Lower leg skin (tissue), 4 donors: ENCODE results near the gene REXO1. TPM values are rescaled to one million over a fixed set of nuclear protein-coding genes. Genes with fewer than 3 reads are reported as not detected.

Source experiments
- DNase-seq, 2 donors: peaks; one replicate each; pipeline ENCODE4 v3.0.0-alpha.2; 2019; ENCODE audit warnings: low spot score in 2 of 2
- H3K4me3 ChIP-seq: fragments of 200-600 bp; sonication (generic); 2 replicates; pipeline ENCODE4 v1.5.1; 2017; ENCODE audit warnings: mild to moderate bottlenecking, low read depth; ENCODE audit not compliant: poor library complexity, severe bottlenecking
- CTCF ChIP-seq, 3 donors: fragments of 450-650 bp; IDR thresholded peaks; one replicate each; pipeline ENCODE4 v1.5.1; 2016; ENCODE audit warnings: antibody characterized with exemption in 3 of 3, mild to moderate bottlenecking in 3 of 3, moderate library complexity in 2 of 3
- POLR2A ChIP-seq, 2 donors: fragments of 450-650 bp; IDR thresholded peaks; one replicate each; pipeline ENCODE4 v1.6.1; 2016 to 2017; ENCODE audit warnings: antibody characterized with exemption in 2 of 2, mild to moderate bottlenecking in 1 of 2, moderate library complexity in 1 of 2
- WGBS, 2 donors: methylation state at CpG; one replicate each; pipeline ENCODE4 v1.1.5; 2018; 5-methylcytosine and 5-hydroxymethylcytosine counted together
- intact Hi-C: fragments of 100-400 bp; cut with DNase I; formaldehyde crosslinking; loops from one replicate; pipeline ENCODE4 v1.15.0; 2023; ENCODE audit warnings: low total_unique reads
- total RNA-seq, 4 donors: library from RNA; depleted of rRNA; stranded (reverse); fragments of >200 nt; gene quantifications; one replicate each; pipeline ENCODE4 v1.1.0, GENCODE V29; 2016

Gene REXO1
- total RNA-seq, 4 donors from 2014 or later = 32.9 to 51.1 (median 41.2) TPM

DNA sequence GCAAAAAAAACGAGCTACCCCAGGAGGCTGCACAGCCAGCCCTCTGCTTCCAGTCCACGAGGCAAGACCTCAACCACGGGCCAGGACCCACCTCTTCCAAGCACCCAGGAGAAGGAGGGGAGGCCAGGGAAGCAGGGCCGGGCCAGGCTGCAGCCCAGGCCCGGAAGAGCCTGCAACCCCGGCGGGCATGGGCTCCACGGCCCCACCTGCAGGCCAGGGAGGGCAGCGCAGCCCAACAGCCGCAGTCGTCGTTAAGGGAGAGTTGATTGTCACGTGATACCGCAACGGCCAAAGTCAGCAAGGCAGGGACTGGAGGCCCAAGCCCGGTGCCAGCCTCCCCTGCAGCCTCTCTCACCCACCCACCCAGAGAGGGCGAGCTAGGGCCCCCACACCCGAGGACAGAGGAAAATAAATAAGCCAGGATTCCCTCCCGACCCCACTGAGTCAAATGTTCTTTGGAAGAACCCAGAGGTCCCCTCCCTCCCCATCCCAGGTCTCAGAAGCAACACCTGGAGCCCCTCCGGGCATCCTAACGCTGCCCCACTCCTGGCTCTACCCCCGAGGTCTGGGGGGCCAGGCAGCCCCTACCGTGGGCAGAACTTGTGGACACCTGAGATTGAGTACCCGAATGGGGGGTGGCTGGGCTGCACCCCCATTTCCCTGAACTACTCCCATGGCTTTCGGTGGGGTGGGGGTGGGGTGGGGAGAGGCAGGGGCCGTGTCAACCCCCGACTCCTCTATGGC, 5.2 kb upstream of the REXO1 start:
- 23 to 26% methylated on average over 17 to 26 of the region's 27 CpGs for WGBS, 2 donors
- intact Hi-C loops = no loop called here
- H3K4me3 ChIP-seq = no peak overlapping the region
- TF ChIP-seq POLR2A (IDR thresholded peaks at IDR 0.05) (no peak), CTCF (IDR thresholded peaks at IDR 0.05) (peak in 2 of 3 donors; percentile 63 to 80)
- peak; percentile 79 to 95 for DNase-seq

- H3K4me3 ChIP-seq = no peak overlapping the region
- no peak for DNase-seq
- TF ChIP-seq CTCF (IDR thresholded peaks at IDR 0.05) (no peak), POLR2A (IDR thresholded peaks at IDR 0.05) (no peak)
- intact Hi-C loops = no loop called here
- WGBS, 2 donors = 51 to 54% methylated on average over 8 to 9 of the region's 9 CpGs
These were observed 4.4 kb upstream of the REXO1 start for GRCh38 chr19:1852581-1853128.

DNA sequence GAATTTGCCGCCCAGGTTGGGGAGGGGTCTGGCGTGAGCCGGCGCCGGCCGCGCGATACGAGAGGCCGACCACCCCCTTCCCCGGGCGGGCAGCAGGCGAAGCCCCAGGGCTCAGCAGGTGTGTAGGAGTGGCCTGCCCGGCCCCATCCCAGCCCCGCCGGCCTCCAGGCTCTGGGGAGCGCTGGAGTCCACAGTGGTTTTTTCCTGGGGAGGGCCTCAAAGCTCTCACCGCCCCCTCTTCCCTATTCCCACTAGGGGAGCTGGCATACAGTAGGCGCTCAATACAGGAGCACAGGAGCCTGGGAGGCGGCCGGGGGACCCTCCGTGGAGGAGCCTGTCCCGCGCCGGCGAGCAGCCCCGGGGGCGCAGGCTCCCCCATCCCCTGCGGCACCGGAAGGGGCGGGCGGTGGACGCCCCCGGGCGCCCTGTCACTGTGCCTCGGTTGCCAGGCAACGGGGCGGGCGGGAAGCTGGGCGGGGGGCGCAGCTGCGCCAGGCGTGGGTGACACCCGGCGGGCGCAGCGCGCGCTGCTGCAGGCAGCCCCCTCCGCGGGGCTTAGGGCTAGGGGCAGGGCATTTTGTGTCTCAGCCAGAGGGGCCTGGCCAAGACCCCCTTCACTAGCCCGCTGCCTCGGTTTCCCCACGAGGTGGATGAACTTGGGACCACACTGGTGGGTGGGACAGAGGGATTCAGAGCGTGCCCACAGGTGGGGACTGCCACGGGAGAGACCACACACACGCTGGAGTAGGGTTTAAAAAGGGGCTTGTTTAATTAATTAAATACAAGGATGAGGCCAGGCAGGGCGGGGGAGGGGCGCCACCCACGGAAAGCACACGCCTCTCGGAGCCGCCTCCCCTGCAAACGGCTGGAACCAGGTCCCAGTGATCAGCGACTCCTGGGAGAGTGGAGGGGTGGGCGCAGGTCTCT, 3.6 kb upstream of the REXO1 start:
- H3K4me3 ChIP-seq = no peak overlapping the region
- no peak for TF ChIP-seq CTCF (IDR thresholded peaks at IDR 0.05)
- TF ChIP-seq POLR2A (IDR thresholded peaks at IDR 0.05) = no peak
- intact Hi-C loops = no loop called here
- DNase-seq = no peak
- 13 to 21% methylated on average over 51 to 55 of the region's 66 CpGs for WGBS, 2 donors

DNA sequence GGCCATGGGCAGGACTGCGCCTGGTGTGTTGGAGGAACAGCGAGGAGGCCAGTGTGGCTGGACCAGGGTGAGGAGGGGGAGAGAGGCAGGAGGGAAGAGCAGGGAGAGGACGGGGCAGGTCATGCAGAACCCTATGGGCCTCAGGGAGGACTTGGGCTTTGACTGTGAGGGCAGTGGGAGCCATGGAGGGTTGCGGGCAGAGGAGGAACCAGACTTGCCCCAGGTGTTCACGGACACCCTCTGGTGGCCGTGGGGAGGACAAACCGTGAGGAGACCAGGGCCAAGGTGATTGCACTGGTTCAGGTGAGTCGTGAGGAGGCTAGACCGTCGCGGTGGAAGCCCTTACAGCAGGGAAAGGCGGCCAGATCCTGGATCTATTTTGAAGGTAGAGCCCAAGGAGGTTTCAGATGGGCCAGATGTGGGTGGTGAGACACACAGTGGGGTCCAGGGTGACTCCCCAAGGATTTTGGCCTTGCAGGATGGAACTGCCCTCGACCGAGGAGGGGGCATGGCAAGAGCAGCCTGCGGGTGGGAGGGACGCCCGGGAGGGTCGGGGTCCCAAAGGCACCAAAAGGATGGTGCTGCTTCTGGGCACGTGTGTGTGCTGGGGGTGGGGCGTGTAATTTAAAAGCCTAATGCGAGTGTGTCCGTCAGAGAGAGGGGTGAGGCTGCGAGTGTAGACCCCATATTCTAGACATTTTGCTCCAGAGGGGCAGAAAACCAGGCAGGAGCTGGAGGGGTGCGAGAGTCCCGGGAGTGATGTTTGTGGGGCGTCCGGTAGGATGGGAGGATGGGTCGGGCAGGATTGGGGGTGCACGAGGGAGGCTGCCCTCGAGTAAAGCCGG, 2.7 kb upstream of the REXO1 start:
- intact Hi-C loops = no loop called here
- 69 to 72% methylated on average over 31 of the region's 31 CpGs for WGBS, 2 donors
- no peak for TF ChIP-seq POLR2A (IDR thresholded peaks at IDR 0.05)
- no peak for TF ChIP-seq CTCF (IDR thresholded peaks at IDR 0.05)
- DNase-seq = no peak
- H3K4me3 ChIP-seq = no peak overlapping the region

DNA sequence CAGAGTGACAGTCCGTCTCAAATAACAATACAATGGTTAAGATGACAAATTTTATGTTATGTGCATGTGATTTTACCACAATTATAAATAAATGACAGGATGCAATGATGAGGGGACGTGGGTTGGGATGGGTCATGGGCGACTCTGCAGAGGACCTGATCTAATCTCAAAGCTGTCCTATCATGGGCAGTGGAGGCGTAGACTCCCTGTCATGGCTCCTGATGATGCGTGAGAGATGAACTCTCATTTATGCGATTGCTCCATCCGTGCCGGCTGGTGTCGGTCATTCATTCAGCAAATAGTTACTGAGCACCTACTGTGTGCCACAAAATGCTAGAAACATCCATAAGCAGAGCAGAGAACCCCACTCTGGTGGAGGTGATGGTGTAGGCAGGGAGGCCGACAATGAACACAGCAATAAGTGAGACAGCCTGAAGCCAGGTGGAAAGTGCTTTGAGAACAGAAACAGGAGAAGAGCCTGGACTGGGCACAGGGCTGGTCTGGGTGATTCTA, 1.7 kb upstream of the REXO1 start:
- TF ChIP-seq POLR2A (IDR thresholded peaks at IDR 0.05) = no peak
- TF ChIP-seq CTCF (IDR thresholded peaks at IDR 0.05) = no peak
- intact Hi-C loops = no loop called here
- WGBS, 2 donors = 82 to 85% methylated on average over 10 of the region's 10 CpGs
- no peak overlapping the region for H3K4me3 ChIP-seq
- DNase-seq = no peak
